ENCODE data around the gene CAMK1D.
"Not testable (repeated sequence)": the region's sequence is repeated elsewhere in the genome, so short reads cannot be mapped to it uniquely, and the experiment has no call there.

CAMK1D gene

GRCh38 chr10:12492016-12492415, 142.7 kb downstream of the CAMK1D start:
- no peak for DNase-seq (ENCODE audit: low spot score)
- TF ChIP-seq CTCF (IDR thresholded peaks at IDR 0.05): no peak
- no peak overlapping the region for H3K4me3 ChIP-seq
- no peak overlapping the region for H3K27ac ChIP-seq

DNA sequence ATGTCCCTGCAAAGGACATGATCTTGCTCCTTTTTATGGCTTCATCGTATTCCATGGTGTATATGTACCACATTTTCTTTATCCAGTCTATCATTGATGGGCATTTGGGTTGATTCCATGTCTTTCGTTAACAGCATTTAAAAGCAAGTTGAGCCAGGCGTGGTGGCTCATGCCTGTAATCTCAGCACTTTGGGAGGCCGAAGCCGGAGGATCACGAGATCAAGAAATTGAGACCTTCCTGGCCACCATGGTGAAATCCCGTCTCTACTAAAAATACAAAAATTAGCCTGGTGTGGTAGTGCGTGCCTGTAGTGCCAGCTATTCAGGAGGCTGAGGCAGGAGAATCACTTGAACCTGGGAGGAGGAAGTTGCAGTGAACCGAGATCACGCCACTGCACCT, 147.7 kb downstream of the CAMK1D start:
- not testable (repeated sequence) for DNase-seq (ENCODE audit: low spot score); H3K27ac ChIP-seq; H3K4me3 ChIP-seq

- DNase-seq (ENCODE audit: low spot score): no peak
- no peak for TF ChIP-seq CTCF (IDR thresholded peaks at IDR 0.05)
- Histone ChIP-seq H3K27ac (peak overlapping the region in 1 of 2 donors; percentile 53), H3K4me3 (no peak overlapping the region)
These were observed 150.0 kb downstream of the CAMK1D start for GRCh38 chr10:12499076-12499986.

- peak; percentile 63 for DNase-seq (ENCODE audit: low spot score)
- no peak for TF ChIP-seq CTCF (IDR thresholded peaks at IDR 0.05)
- Histone ChIP-seq H3K27ac (peak overlapping the region in 1 of 2 donors; percentile 52), H3K4me3 (peak overlapping the region; percentile 33)
These were observed 151.3 kb downstream of the CAMK1D start for GRCh38 chr10:12500381-12501303.

GRCh38 chr10:12501324-12501723, 152.0 kb downstream of the CAMK1D start:
- TF ChIP-seq CTCF (IDR thresholded peaks at IDR 0.05): no peak
- Histone ChIP-seq H3K27ac (peak overlapping the region in 1 of 2 donors; percentile 52), H3K4me3 (peak overlapping the region; percentile 33)
- peak; percentile 33 for DNase-seq (ENCODE audit: low spot score)

GRCh38 chr10:12501841-12502525, 152.6 kb downstream of the CAMK1D start:
- peak; percentile 67 for DNase-seq (ENCODE audit: low spot score)

More at GRCh38 chr10:12501841-12502525, 152.6 kb downstream of the CAMK1D start:
- peak overlapping the region; percentile 33 for H3K4me3 ChIP-seq
- peak overlapping the region in 1 of 2 donors; percentile 52 for H3K27ac ChIP-seq
- no peak for TF ChIP-seq CTCF (IDR thresholded peaks at IDR 0.05)
